GM18505 (cell line): ENCODE measurements around the gene PHF24.
A peak's percentile ranks its signal among the peaks of the same experiment; 100 is the strongest.

Experiments
- ATAC-seq: cut with Tn5 transposase; IDR thresholded peaks from one replicate; pipeline ENCODE4 v1.9.1; 2021; ENCODE audit not compliant: unreplicated experiment
- POLR2A ChIP-seq: IDR thresholded peaks from 4 replicates; pipeline ENCODE4 v1.6.1; 2011; ENCODE audit warnings: borderline replicate concordance; ENCODE audit not compliant: insufficient read depth, insufficient read length; ENCODE audit errors: extremely low read depth

Gene PHF24

GRCh38 chr9:34989003-34989945 lies 31.2 kb downstream of the PHF24 start, which contains the start of gene DNAJB5:
DNAJB5 (plus strand) TSS chr9:34989745; CDS start chr9:34990631, 886 bp downstream.
- peak; percentile 57 for TF ChIP-seq POLR2A
- ATAC-seq: peak; percentile 86

DNA sequence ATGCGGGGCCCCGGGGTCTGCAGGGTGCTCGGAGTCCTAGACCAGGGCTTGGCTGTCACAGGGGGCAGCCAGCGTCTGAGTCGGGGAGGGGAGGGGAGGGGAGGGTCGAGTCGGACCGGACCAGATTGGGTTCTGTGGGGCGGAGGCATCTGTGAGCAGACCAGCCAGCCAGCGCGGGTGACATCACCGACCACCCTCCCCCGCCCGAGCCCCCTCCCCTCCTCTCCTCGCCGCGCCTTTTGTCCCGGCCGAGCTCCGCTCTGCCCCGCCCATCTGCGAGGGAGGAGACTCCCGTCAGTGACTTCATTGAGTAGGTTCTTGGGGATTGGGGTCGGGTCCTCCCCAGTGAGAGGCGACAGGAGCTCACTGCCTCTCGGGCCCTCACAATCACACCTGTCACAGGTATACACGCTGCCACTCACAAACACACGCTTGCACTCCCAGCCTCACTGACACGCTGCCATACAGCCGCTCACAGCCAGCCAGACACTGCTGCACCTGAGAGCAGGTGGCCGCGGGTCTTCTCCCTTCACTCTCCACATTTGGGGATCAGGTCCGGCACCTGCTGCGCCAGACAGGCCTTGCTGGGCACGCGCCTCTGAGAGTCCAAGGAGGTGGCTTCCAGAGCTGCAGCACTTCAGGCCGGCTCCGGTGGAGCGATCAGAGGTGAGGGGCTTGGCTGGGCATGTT lies 32.0 kb downstream of the PHF24 start:
- TF ChIP-seq POLR2A: no peak
- ATAC-seq: no peak

DNA sequence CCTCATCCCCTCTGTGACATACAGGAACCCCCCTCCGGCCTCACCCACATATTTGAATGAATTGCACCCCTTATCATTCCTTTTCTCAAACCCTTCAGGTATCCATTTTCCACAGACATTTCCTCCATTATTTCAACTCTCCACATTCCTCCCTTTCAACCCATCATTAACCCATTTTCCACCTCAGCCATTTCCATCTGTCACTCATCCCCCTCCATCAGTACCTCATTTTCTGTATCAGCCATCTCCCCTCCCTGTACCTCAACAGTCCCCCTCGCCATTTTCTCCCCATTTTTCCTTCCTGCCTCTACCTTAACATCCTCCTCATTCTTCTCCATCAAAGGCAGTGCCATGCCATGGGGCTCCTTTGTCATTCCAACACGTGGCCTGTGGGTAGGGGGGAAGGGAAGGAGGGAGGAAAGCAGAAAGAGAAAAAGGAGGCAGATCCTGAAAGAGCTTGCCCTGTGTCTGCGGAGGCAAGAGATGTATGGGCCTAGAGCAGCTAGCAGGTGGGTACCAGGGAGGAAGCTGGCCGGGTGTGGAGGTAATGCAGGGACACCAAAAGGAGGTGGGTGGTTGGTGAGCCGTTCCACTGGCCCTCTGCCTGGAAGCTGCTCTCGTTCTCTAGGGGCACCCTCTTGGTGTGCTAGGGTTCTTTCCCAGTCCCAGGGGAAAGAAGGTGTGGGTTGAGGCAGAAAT lies 33.0 kb downstream of the PHF24 start:
- no peak for TF ChIP-seq POLR2A
- no peak for ATAC-seq

GRCh38 chr9:34991607-34992375 lies 33.7 kb downstream of the PHF24 start:
- TF ChIP-seq POLR2A: no peak
- no peak for ATAC-seq

GRCh38 chr9:34992376-34992951 lies 34.4 kb downstream of the PHF24 start:
- no peak for TF ChIP-seq POLR2A
- ATAC-seq: no peak

DNA sequence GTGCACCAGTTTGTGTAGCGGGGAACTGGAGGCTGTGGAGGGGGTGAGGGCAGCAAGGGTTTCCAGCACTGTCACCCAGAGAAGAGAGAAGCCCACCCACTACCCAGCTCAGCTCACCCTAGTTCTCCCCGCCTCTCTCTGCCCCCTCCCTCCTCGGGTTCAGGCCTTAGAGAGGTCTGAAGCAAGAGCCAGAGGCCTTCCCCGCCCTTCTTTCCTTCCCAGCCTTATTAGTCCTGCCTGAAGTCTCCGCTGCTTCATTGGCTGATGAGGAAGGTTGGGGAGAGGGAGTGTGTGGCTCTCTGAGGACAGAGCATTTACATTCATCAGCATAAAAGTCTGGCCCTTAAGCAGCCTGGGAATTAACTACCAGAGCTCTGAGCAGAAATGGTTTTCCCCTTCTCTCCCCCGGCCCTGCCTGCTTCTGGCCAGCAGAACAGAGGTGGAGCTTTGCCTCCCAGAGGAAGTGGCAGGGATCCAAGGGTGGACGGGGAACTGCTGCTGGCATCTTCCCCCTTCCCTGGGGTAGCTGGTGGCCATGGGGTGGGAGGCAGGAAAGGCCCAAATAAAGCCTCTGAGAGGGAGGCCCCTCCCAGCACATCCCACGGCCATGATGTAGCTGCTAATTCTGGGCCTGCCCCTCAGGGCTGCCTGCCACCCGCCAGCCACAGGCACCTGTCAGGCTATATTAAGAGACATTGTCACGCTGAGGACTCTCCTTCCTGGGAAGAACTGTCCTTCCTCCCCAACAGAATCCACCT lies 35.6 kb downstream of the PHF24 start:
- no peak for ATAC-seq
- no peak for TF ChIP-seq POLR2A

GRCh38 chr9:34994260-34994899 lies 36.3 kb downstream of the PHF24 start:
- TF ChIP-seq POLR2A: no peak
- ATAC-seq: no peak

- no peak for ATAC-seq
- TF ChIP-seq POLR2A: no peak
Observed at GRCh38 chr9:34994900-34995669, 37.0 kb downstream of the PHF24 start.

DNA sequence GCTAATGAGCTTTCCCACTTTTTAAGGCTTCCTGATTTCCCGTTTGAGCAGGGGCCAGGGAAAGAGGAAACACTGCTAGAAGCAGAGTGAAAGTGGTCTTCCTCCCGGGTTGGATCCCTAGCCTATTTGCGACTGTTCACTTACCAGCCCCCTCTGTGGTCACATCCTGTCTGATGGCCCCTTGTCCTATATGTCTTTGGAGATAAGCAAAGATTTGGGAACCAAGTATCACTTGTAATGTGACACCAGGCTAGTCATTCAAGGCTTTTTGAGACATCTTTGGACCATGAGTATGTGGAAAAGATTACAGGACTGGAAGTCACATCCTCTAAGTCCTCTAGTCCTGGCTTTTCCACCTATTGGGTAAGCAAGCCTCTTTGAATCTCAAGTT lies 37.6 kb downstream of the PHF24 start:
- TF ChIP-seq POLR2A: no peak
- no peak for ATAC-seq

DNA sequence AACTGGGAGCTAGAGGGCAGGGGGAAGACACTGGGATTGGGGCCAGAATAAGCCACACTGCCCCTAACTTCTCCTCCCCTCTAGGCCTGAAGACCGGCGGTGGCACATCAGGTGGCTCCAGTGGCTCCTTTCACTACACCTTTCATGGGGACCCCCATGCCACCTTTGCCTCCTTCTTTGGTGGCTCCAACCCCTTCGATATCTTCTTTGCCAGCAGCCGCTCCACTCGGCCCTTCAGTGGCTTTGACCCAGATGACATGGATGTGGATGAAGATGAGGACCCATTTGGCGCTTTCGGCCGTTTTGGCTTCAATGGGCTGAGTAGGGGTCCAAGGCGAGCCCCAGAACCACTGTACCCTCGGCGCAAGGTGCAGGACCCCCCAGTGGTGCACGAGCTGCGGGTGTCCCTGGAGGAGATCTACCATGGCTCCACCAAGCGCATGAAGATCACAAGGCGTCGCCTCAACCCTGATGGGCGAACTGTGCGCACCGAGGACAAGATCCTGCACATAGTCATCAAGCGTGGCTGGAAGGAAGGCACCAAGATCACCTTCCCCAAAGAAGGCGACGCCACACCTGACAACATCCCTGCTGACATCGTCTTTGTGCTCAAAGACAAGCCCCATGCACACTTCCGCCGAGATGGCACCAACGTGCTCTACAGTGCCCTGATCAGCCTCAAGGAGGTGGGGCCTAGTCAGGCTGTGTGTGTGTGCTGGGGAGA lies 38.3 kb downstream of the PHF24 start:
- no peak for TF ChIP-seq POLR2A

GRCh38 chr9:34996905-34997279 lies 38.8 kb downstream of the PHF24 start:
- no peak for TF ChIP-seq POLR2A
- no peak for ATAC-seq

More for the DNA sequence above, 38.3 kb downstream of the PHF24 start:
- ATAC-seq: no peak

- TF ChIP-seq POLR2A: no peak
- no peak for ATAC-seq
Observed at GRCh38 chr9:34997379-34997781, 39.3 kb downstream of the PHF24 start.
